GM12801 (cell line): ENCODE results near the gene NMNAT2.

ENCODE experiments used
- CTCF ChIP-seq: IDR thresholded peaks from one replicate; pipeline ENCODE4 v1.5.1; 2011; ENCODE audit warnings: control low read depth; ENCODE audit not compliant: insufficient read length; ENCODE audit errors: extremely low read depth

Gene NMNAT2

DNA sequence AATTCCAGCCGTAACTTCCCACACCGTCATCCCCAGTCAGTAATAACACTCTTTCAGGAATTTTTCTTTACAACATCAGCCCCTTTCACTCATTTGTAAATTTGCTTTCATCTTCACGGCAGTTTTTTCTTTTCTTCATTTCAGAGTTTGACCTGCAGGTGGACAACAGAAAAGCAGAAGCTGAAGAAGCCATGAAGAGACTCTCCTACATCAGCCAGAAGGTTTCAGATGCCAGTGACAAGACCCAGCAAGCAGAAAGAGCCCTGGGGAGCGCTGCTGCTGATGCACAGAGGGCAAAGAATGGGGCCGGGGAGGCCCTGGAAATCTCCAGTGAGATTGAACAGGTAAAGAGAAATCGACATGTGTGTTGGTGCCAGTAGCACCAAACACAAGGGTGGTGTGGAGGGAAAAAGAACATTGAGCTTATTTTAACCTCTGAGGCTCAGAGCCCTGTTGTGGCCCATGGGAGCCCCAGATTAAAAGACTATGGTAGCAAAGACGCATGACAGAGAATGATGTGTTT, 178.9 kb downstream of the NMNAT2 start:
- TF ChIP-seq CTCF = no peak

GRCh38 chr1:183238071-183238470, 180.1 kb downstream of the NMNAT2 start:
- TF ChIP-seq CTCF = no peak

DNA sequence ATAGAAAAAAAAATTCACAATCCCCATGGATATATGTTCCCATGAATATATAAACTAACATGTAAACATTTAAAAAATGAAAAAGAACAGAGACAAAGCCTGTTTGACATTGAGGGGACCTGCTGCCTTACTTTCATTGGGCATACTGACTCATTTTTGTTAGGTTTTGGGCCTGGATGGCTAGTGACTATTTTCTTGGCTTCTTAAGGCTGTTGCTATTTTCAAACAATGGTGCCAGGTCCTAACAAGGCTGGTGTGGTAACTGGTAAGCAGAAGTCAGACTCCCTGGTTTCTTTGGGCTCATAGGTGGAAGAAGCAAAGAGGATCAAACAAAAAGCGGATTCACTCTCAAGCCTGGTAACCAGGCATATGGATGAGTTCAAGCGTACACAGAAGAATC, 181.1 kb downstream of the NMNAT2 start:
- TF ChIP-seq CTCF = no peak

GRCh38 chr1:183236158-183236725, 181.9 kb downstream of the NMNAT2 start:
- TF ChIP-seq CTCF = no peak

GRCh38 chr1:183235503-183235902, 182.7 kb downstream of the NMNAT2 start:
- TF ChIP-seq CTCF = no peak

GRCh38 chr1:183234660-183235476, 183.3 kb downstream of the NMNAT2 start:
- TF ChIP-seq CTCF = no peak

DNA sequence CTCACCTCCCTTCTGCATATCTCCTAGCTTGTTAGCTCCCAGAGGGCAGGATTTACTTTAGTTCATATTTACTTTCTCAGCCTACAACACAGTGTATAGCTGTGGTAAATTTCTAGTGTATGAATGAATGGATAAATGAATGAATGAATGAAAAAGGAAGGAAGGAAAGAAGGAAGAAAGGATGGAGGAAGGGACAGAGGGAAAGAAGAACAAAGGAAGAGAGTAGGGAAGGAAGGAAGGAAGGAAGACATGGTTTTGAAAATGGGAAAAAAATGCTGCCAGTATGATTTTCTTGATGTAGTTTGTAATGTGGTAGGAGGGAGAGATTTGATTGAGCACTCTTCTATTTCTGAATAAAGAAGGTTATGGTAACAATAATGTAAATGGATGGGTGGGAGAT, 185.1 kb downstream of the NMNAT2 start:
- no peak for TF ChIP-seq CTCF
